IPS-18a (cell line): ENCODE results near the gene TNNT3.
"Not testable (repeated sequence)": the region's sequence is repeated elsewhere in the genome, so short reads cannot be mapped to it uniquely, and the experiment has no call there.

ENCODE experiments used
- H3K27ac ChIP-seq: one replicate; pipeline ENCODE4 v1.5.1; 2013; ENCODE audit warnings: low read length
- H3K27me3 ChIP-seq: one replicate; pipeline ENCODE4 v1.6.1; 2013; ENCODE audit warnings: mild to moderate bottlenecking, low read length; ENCODE audit not compliant: control insufficient read depth, insufficient read depth
- H3K36me3 ChIP-seq: one replicate; pipeline ENCODE4 v1.6.1; 2013; ENCODE audit warnings: low read depth, low read length; ENCODE audit not compliant: control insufficient read depth
- H3K4me1 ChIP-seq: one replicate; pipeline ENCODE4 v1.6.1; 2013; ENCODE audit warnings: low read depth, low read length; ENCODE audit not compliant: control insufficient read depth
- H3K4me3 ChIP-seq: one replicate; pipeline ENCODE4 v1.5.1; 2013; ENCODE audit warnings: low read length
- H3K9ac ChIP-seq: one replicate; pipeline ENCODE4 v1.6.1; 2013; ENCODE audit warnings: mild to moderate bottlenecking, low read length, moderate library complexity
- H3K9me3 ChIP-seq: one replicate; pipeline ENCODE4 v1.6.1; 2013; ENCODE audit warnings: low read depth, low read length; ENCODE audit not compliant: control insufficient read depth

TNNT3 gene

DNA sequence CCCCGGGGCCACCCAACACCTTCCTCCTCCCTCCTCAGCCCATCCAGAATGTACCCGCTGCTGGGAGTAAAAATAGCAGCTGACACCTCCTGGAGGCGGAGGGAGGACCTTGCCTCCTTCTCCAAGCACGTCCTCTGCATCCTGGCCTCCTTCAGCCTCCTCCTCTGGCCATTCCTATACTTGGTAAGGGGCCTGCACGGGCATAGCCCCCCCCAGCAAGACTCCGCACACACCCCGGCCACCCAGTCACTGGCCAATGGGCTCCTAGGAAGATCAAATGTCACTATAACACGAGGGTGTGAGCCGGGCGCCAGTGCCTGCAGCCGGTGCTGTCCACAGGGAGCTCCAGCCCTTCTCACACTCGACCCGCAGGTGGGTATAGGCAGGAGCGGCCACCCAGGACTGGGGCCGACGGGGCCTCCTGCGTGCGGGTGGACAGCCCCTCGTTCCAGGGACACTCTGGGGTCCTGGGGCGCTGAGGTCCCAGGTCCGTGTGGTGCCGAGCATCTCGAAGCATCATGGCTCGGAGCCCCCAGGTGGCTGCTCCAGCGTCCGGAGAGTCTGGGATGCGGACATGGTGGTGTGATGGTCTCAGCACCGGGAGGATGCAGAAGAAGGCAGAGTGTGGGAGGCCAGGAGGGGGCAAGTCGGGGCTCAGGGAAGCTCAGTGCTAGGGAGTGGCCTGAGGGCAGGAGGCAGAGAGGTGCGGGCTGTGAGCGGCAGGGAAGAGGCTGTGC is at the start of gene TNNT3:
TNNT3 (plus strand) TSS at position 313 of the 737 bp plus-strand sequence. CDS start 3,172 bp downstream, outside the sequence.
- H3K4me3 ChIP-seq = no peak within 1 kb of the TSS
- H3K27ac ChIP-seq = no peak within 1 kb of the TSS
- no peaks in the 10 kb centered on the region for H3K9me3 ChIP-seq
- H3K4me1 ChIP-seq = no peaks in the 10 kb centered on the region
- H3K27me3 ChIP-seq = no peaks in the 10 kb centered on the region
- H3K9ac ChIP-seq = no peak within 1 kb of the TSS
- H3K36me3 ChIP-seq = no peaks in the 10 kb centered on the region

DNA sequence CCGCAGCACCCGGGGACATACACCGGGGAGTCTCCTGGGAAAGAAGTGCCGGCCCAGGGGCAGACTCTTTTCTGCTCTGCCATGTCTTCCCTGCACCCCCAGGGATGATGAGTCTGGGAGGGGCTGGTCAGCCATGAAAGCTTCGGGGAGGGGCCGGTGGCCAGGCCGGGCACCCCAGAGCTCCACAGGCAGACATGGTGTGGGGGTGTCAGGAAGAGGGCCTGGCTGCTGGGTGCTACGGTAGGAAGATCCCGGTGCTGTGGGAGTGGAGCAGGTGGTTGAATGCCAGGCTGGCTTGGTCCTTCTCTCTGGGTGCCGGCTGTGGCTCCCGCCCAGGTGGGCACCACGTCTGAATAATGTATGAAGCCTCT is 49.2 kb upstream of the TNNT3 start:
- no peaks in the 10 kb centered on the region for H3K36me3 ChIP-seq
- no peak overlapping the region for H3K4me3 ChIP-seq
- no peak overlapping the region for H3K9ac ChIP-seq
- no peaks in the 10 kb centered on the region for H3K9me3 ChIP-seq
- no peaks in the 10 kb centered on the region for H3K4me1 ChIP-seq
- H3K27ac ChIP-seq = no peak overlapping the region
- H3K27me3 ChIP-seq = no peaks in the 10 kb centered on the region

DNA sequence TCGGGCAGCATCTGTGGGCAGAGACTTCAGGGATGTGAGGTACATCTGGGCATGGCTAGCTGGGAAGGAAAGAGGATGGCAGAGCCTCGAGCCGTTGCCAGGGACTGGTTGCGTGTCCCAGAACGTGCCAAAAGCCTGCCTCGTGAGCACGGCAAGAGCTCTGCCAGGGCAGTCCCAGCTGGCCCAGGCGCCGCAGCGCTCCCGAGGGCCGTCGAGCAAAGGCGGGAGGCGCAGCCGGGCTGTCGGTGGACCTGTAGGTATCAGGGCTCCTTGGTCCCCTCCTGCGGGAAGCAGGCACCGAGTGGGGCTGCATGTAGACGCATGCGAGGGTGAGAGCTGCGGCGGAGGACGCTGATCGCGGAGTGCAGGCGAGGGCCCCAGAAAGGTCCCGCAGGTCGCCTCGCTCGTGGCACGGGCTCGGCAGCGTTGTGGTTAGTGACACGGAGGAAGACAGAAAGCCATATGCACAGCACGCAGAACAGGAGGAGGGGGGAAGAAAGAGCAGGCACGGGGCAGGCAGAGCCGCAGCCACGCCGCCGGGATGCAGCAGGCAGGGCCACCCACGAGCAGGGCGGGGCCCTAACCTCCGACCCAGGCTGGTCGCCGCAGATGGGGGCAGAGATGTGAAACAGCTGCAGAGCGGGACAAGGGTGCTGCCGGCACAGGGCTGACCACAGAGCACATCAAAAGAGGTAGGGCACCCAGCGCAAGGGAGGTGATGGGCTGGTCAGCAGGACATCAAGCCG is 48.6 kb upstream of the TNNT3 start:
- no peaks in the 10 kb centered on the region for H3K27me3 ChIP-seq
- no peaks in the 10 kb centered on the region for H3K4me1 ChIP-seq
- no peaks in the 10 kb centered on the region for H3K36me3 ChIP-seq
- no peaks in the 10 kb centered on the region for H3K9me3 ChIP-seq
- H3K27ac ChIP-seq = no peak overlapping the region
- no peak overlapping the region for H3K4me3 ChIP-seq
- no peak overlapping the region for H3K9ac ChIP-seq

DNA sequence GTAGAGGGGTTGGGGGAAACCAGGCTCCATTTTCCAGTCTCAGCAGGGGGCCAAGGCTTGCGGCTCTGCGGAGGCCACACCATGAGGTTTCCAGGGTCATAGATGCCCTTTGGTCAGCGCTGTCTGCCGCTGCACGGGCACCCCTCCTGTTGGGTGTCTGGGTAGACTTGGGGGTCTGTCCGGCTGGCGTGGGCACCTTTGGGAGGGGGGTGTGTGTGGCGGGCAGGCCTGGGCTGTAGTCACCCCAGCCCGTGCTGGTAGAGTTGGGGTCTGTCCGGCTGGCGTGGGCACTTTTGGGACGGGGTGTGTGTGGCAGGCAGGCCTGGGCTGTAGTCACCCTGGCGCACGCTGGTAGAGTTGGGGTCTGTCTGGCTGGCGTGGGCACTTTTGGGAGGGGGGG is 48.0 kb upstream of the TNNT3 start:
- no peaks in the 10 kb centered on the region for H3K4me1 ChIP-seq
- H3K9ac ChIP-seq = no peak overlapping the region
- no peak overlapping the region for H3K27ac ChIP-seq
- no peaks in the 10 kb centered on the region for H3K36me3 ChIP-seq
- no peak overlapping the region for H3K4me3 ChIP-seq
- H3K9me3 ChIP-seq = no peaks in the 10 kb centered on the region
- no peaks in the 10 kb centered on the region for H3K27me3 ChIP-seq

DNA sequence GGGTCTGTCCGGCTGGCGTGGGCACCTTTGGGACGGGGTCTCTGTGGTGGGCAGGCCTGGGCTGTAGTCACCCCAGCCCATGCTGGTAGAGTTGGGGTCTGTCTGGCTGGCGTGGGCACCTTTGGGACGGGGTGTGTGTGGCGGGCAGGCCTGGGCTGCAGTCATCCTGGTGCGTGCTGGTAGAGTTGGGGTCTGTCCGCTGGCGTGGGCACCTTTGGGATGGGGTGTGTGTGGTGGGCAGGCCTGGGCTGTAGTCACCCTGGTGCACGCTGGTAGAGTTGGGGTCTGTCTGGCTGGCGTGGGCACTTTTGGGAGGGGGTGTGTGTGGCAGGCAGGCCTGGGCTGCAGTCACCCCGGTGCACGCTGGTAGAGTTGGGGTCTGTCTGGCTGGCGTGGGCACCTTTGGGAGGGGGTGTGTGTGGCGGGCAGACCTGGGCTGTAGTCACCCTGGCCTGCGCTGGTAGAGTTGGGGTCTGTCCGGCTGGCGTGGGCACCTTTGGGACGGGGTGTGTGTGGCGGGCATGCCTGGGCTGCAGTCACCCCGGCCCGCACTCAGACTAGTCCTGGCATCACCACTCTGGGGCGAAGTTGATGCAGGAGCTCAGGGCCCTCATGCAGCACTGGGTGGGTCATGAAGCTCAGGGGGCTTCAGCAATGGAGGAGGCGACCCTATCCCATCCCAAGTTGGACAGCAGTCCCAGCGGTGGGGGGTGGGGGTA is 47.1 kb upstream of the TNNT3 start:
- Histone ChIP-seq H3K4me3 (no peak overlapping the region), H3K27me3 (no peaks in the 10 kb centered on the region), H3K9me3 (no peaks in the 10 kb centered on the region), H3K36me3 (no peaks in the 10 kb centered on the region), H3K4me1 (no peaks in the 10 kb centered on the region), H3K9ac (no peak overlapping the region), H3K27ac (no peak overlapping the region)

DNA sequence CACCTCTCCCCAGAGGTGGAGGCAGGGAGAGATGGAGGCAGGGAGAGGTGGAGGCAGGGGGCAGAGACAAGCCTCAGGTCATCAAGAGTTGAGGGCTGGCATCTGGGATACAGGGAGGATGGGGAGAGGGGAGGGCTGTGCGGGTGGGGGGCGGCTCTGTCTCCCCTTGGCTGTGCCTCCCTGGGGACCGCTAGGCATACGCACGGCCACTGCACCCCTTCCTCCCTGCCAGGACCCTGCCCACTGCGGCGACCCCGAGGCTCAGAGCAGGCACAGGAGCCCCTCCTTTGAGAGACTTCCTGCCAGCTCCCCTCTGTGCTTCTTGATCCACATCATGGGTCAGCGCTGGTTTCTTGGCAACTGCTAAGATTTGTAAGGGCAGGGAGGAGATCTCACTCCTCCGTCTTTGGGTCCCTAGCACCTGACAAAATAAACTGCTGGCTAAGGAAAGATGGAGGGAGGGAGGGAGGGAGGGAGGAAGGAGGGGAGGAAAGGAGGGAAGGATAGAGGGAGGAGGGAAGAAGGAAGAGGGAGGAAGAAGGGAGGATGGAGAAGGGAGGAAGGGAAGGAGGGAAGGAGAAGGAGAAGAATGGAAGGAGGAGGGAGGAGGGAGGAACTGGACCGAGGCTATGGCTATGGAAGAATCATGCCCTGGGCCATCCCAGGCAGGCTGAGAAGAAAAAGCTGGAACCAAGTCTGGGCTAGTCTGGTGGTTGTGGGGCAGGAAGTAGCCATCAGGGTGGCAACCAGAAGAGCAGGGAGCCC is 46.3 kb upstream of the TNNT3 start:
- Histone ChIP-seq H3K9me3 (no peaks in the 10 kb centered on the region), H3K9ac (no peak overlapping the region), H3K36me3 (no peaks in the 10 kb centered on the region), H3K27ac (no peak overlapping the region), H3K27me3 (no peaks in the 10 kb centered on the region), H3K4me3 (no peak overlapping the region), H3K4me1 (no peaks in the 10 kb centered on the region)

DNA sequence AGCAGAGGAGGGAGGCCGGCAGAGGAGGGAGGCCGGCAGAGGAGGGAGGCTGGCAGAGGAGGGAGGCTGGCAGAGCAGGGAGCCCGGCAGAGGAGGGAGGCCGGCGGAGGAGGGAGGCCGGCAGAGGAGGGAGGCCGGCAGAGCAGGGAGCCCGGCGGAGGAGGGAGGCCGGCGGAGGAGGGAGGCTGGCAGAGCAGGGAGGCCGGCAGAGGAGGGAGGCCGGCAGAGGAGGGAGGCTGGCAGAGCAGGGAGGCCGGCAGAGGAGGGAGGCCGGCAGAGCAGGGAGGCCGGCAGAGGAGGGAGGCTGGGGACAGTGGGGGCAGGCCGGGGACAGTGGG is 45.7 kb upstream of the TNNT3 start:
- not testable (repeated sequence) for H3K9me3 ChIP-seq, H3K36me3 ChIP-seq, H3K27me3 ChIP-seq, H3K27ac ChIP-seq, H3K4me1 ChIP-seq, H3K4me3 ChIP-seq, H3K9ac ChIP-seq

DNA sequence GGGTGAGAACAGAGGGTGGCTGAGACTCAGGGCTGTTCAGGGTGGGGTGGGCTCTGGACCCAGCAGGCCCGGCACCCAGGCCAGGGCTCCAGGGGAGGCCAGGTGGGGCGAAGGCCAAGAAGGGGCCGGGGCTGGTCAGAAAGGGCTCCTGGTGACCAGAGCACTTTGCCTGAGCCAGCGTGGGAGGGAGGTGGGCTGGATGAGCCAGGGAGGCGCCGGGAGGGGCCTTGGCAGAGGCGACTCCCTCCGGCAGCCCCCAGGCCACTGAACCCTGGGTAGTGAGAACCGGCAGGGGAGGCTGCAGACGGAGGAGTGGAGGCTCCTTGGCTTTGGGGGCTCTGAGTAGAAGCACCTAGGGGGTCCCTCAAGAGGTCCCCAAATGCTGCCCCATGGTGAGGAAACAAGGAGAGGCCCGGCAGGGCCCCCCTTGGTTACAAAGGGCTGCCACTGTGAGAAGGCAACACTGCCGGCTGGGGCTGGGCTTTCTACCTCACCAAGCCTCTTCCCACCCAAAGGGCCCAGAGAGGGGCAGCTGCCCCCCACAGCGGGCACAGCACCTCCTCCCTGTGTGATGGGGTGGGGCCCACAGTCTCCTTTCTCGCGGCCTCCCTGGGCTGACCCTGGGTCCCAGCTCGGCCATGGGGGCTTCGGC is 44.9 kb upstream of the TNNT3 start:
- not testable (repeated sequence) for H3K9ac ChIP-seq, H3K27ac ChIP-seq, H3K4me1 ChIP-seq, H3K9me3 ChIP-seq, H3K36me3 ChIP-seq, H3K27me3 ChIP-seq, H3K4me3 ChIP-seq

DNA sequence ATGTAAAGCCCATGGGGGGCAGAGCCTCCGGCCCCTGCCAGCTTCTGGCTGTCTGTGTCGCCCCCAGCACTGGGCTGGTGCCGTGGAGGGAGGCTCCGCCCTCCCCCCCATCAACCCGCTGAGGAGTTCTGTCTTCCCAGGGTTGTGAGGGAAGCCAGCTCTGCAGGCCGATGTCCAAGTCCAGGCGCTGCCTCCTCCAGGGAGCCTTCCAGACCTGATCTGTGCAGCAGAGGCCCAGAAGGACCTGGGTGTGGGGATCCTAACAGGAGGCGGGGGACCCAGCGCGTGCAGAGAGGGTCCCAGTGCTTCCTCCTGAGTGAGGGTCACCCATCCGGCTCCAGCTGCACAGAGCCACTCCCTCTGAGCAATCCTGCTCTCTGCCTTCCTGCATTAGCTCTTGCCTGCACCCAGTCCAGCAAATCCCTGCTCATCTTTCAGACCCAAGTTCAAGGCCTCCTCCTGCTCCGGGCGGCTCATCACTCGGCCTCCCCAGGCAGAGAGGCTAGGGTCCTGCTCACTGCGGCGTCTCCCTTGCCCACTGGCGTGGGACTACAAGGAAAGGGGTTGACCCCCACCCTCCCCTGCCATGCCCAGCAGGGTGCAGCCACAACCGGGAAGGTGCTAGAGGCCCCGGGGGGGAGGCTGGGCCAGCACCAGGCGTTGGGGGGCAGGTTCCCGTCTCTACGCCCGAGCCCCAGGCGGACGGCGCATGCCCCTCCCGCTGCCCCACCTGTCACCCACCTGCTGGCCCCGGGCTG is 44.2 kb upstream of the TNNT3 start:
- Histone ChIP-seq H3K9me3 (no peaks in the 10 kb centered on the region), H3K27me3 (no peaks in the 10 kb centered on the region), H3K27ac (no peak overlapping the region), H3K36me3 (no peaks in the 10 kb centered on the region), H3K9ac (no peak overlapping the region), H3K4me3 (no peak overlapping the region), H3K4me1 (no peaks in the 10 kb centered on the region)

DNA sequence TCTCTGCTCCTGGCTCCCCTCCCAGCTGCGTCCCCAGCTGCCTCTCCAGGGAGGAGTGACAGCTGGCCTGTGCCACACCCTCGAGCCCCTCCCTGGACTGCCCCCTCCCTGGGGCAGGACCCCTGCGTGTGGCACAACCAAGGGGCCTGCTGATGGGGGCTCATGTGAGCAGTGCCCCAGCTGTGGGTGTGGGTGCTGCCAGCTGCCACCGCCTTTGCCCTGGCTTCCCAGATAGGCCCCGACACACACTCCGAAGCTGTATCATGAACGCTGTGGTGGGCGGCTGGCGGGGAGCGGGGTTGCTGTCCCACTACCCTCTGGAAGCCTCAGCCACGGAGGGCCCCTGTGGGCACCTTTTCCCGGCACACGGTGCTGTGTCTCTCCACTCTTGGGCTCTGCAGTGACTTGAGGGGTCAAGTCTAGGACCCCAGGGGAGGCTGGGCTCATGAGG is 43.6 kb upstream of the TNNT3 start:
- not testable (repeated sequence) for H3K36me3 ChIP-seq, H3K4me1 ChIP-seq, H3K9me3 ChIP-seq, H3K27me3 ChIP-seq, H3K9ac ChIP-seq, H3K27ac ChIP-seq, H3K4me3 ChIP-seq
